GM18499 (cell line): ENCODE data around the gene RPS15A.

Source experiments
- ATAC-seq: cut with Tn5 transposase; IDR thresholded peaks from one replicate; pipeline ENCODE4 v1.9.1; 2021; ENCODE audit warnings: moderate number of reproducible peaks; ENCODE audit not compliant: insufficient read depth, unreplicated experiment

The RPS15A gene

DNA sequence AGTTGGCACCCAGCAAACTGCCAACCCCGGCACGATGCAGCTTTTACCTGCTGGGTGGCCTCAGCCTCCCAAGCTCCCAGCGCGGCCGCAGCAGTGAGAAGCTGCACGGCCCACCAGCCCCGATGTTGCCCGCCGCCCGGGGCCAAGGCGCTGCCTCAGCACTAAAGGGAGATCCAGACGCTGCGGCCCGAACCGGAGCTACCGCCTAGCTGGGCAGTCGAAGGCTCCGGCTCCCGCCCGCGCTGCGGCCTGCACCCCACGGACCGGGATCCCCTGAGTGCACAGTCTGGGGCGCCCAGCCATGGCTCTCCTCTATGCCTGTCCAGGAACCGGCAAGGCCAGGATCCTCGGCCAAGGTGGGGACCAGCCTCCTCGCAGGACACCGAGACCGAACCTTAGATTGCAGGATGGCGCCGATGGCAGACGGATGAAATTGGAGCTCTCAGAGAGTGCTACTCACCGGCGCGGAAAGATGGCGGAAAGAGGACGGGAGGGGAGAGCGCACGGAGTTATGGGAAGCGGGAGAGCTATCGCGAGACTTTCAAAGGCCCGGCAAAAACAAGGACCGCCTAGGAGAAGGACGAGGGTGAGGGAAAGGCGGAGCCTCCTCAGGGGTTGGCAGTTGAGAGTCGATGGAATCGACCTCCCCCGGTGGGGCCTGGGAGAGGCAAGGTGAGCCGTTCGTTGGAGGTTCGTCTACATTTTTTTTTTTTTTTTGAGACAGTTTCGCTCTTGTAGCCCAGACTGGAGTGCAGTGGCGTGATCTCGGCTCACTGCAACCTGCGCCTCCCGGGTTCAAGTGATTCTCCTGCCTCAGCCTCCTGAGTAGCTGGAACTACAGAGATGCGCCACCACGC lies at the start of gene RPS15A:
RPS15A (minus strand) TSS at position 485 of the 857 bp plus-strand sequence. CDS start 1,221 bp downstream, outside the sequence.
- ATAC-seq = peak; percentile 72

- no peak for ATAC-seq
Measured at GRCh38 chr16:18839555-18839954, 49.4 kb upstream of the RPS15A start.

DNA sequence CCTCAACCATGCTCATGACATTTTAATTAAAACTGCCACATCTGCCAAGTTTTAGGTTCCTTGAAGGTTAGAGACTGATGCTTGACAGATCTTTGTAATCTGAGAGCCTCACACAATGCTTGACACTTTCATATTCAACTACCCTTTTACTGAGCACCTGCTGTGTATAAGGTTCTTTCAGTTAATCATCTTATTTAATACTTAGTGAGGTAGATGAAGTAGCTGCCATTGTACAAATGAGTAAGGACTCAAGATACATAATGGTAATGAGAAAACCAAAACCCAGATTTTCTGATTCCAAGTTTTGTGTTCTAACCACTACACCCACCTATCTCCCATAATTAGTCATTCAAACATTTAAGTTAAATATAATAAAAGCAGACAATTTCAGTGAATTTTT lies 46.6 kb upstream of the RPS15A start:
- ATAC-seq = no peak

DNA sequence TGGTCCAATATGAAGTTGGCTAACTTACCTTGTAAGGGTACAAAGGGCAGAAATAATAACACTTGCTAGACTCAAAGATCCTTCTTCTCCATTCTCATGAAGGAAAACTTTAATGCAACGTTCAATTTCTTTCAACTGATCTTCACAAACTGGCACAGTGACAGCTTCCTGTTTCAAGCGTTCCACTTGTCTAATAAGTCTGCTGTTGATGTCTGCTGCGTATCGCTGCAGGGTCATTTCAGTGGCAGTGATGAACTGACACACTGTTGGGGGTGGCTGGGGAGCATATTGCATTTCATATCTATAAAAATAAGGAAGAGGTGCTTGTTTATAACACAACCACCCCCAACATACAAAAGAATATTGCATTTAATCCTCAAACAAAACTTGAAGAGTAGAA lies 44.7 kb upstream of the RPS15A start:
- ATAC-seq = no peak

DNA sequence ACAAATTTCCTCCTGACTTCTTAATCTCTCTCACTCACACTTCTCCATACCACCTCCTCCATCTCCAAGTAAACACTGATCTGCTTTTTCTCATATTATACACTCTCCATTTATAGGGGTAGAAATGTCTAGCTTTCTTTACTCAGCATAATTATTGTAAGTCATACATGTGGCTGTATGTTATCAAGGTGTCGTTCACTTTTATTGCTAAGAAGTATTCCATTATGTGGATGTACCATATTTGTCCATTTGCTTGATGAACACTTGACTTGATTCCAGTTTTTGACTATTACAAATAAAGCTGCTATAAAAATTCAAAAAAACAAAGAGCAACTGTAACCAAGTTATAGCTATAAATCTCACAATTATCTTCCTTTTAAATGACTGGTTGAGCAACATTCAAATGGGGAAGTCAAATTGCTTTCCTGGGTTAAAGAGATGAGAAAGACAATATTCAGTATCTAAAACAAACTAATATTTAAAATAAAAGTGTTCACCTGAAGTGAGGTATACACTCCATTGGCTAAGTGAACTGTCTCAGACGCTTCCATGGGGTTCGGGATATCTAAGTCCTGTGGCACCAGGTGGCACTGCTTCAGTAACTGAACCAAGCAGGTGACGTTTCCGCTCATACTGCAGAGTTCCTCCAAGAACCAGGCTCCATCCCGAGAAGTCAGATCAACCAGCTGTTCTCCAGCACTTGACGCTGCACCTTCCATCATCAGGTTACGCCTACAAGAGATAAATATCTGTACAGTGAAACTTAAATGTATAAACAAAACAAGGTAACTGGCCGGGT lies 43.8 kb upstream of the RPS15A start:
- ATAC-seq = no peak

- no peak for ATAC-seq
Measured at GRCh38 chr16:18832613-18833012, 42.5 kb upstream of the RPS15A start.

DNA sequence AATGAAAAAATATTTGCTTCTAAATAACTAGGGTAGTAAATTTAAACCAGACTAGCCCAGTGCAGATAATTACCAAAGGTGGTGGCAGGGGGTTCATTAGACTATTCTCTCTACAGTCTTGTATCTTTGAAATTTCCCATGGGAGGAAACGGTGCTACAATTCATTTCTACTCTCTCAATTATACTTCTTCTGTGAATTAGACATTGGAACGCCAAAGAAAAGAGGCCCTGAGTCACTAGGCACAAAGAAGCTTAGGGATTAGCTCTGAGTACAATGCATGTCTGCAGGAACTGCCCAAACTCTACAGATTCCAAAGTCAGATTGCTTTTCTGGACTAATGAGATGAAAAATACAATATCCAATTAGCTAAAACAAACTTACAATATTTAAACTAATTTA lies 41.9 kb upstream of the RPS15A start:
- no peak for ATAC-seq

DNA sequence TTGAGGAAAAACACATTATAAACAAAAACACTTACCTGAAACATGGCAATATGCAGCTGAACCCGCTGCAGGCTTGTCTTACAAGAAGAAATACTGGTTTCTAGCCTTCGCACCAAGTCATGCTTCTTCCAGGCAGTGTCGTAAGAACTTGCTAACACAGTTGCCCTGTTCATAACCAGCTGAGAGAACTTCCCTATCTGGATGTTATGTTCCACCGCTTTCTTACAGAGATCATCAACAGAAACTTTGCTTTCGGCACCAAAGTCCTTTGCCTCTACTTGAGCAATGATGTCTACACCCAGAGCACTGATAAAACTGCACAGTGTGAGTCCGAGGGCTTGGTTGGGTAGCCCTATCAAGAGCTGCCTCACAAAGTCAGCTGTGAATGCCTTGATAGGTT lies 39.1 kb upstream of the RPS15A start:
- ATAC-seq = no peak

DNA sequence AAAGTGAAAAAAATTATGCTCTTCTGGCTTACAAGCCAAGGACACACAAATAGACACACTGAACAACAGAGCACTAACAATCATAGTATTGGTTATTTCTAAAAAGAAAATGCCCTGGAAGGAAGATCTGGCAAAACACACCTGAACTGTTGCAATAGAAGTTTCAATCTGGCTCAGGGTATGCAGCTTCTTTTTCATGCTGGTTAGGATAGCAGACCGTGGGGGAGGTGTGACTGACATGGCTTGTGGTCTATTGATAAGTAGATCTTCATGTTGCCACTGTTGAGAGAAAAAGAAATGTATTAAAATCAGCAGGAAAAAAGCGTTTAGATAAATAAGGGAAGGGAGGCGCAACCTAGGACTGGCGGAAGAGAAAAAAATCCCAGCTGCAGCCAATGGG lies 37.8 kb upstream of the RPS15A start:
- no peak for ATAC-seq

- ATAC-seq = no peak
Measured at GRCh38 chr16:18816286-18816685, 26.2 kb upstream of the RPS15A start.

DNA sequence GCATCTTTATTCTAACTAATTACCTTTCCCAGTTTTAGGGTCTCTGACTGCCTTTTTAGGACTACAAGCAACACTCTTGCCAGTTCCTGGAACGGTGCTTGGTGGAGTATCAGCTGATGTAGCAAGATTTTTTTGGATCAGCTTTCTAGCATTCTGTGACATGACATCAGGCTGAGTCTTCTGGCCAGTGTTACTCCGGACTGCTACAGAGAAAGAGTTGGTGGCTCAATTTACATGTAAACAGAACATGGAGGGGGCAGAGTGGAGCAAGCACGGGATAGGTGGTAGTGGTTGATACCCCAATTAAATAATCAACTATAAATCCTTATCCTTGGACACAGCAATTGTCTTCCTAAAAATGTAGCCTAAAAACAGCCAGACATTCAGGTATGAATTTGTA lies 21.8 kb upstream of the RPS15A start:
- no peak for ATAC-seq

DNA sequence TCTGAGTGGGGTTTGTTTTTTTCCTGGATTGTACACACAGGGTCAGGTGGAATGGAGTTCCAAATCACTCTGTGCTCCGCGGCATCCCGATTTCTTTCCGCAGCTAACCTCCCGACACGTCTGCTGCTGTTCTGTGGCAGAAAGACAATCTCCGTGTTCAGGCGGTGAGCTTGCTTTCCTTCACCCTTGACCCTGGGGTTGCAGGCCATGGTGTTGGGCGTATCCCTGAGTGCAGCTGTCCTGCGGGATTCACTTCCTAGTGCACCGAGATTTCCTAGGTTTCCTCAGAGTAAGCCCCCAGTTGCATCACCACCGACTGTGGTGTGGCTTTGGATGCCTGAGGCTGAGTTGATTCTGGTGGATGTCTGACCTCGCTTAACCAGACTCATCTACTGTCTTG lies 19.0 kb upstream of the RPS15A start:
- ATAC-seq = no peak

GRCh38 chr16:18805257-18805773 lies 15.2 kb upstream of the RPS15A start:
- ATAC-seq = no peak

DNA sequence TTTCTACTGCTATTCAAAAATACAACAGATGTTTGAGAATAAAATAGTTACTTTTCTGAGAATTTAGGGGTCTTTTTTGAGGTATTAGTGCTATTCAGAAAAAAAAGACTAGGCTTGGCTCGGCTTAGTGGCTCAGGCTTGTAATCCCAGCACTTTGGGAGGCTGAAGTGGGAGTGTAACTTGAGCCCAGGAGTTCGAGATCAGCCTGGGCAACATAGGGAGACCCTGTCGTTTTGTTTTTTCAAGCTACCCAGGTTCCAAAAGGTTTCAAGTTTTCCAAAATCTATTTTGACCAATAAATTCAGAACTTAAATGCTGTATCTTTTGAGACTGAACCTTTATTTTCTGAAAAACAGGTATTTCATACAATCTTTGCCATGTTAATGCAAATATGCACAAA lies 14.4 kb upstream of the RPS15A start:
- no peak for ATAC-seq

GRCh38 chr16:18803569-18804462 lies 13.7 kb upstream of the RPS15A start:
- ATAC-seq = no peak

- ATAC-seq = no peak
Measured at GRCh38 chr16:18802767-18803343, 12.7 kb upstream of the RPS15A start.

DNA sequence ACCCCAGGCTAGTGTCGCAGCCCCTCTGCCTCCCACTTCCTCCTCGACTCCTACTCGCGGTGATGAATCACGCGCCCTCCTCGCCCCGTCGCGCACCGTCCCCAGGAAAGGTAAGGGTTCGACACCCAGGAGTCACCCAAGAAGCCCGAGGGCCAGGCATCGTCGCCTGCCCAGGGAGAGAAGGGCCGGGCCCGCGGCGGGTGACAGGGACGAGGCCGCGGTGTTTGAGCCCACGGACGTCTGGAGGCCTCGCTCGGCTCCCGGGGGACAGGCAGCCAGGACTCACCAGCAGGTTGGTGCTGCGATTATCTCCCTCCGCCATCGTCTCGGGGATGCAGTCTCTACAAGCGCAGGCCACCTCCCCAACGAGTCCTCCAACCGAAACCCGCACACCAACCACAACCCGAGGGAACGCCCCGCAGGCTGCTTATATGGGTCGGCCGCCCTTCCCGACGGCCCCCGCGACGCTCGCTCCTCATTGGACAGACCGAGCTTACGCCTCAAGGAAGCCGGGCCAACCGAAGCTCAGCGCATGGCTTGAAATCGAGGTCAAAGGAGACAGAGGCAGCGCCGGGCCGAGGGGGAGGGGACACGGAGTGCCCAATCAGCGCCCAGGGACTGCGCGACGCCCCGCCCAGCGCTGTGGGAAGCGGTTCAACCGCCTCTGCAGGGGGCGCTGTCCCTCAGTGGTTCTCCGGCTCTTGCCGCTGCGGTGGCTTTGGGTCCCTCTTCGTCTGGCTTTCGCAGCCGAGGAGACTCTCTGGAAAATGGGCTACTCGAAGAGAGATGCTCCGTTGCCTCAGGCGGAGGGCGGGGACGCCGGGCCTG lies 11.2 kb upstream of the RPS15A start, which contains the start of gene ARL6IP1:
ARL6IP1 (minus strand) TSS at position 405 of the 828 bp plus-strand sequence; CDS start at position 322, 83 bp downstream.
- ATAC-seq = peak; percentile 86

DNA sequence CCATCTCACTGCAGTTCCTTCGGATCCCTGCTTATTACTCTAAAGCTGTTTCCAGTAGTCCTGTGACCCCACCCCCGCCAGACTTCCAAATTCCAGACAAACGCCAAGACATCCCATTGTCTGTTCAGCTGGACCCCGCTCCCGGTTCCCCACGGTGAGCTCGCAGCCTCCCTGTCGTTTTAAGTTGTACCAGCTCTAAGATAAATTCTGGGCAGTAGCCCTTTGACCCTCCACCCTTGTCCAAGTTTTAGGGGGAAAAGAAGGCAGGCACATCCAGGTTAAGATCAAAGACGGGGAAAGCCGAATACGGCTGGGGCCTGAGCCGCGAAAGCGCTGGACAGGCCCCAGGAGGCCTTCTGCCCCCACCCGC lies 10.6 kb upstream of the RPS15A start:
- no peak for ATAC-seq

DNA sequence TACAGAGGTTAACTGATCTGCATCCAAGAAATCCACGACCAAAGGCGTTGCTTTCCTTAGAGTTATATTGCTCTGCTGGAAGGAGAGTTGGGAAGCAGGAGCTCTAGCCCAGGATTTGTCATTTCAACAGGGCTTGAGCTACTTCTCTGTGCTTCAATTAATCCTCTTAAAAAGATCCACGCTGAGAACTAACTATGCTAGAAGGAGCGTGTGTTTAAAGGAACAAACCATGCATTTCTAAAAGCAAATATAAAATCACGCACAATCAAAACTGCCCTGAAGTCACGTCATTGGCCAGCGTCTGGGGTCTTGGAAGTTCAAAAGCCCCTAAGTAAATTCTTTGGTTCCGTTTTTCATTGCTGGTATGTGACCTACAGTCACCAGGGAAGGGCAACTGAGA lies 10.2 kb upstream of the RPS15A start:
- ATAC-seq = no peak
